GM18909 (cell line): ENCODE results near the gene NTSR2.
"Not testable (repeated sequence)": the region's sequence is repeated elsewhere in the genome, so short reads cannot be mapped to it uniquely, and the experiment has no call there.

Source experiments
- ATAC-seq: cut with Tn5 transposase; IDR thresholded peaks from one replicate; pipeline ENCODE4 v1.9.1; 2021; ENCODE audit warnings: mild to moderate bottlenecking; ENCODE audit not compliant: unreplicated experiment, poor library complexity

NTSR2 gene

GRCh38 chr2:11660396-11660795 lies 9.6 kb downstream of the NTSR2 start:
- not testable (repeated sequence) for ATAC-seq

- no peak for ATAC-seq
Observed at GRCh38 chr2:11659851-11660250, 10.1 kb downstream of the NTSR2 start.

GRCh38 chr2:11659115-11659475 lies 10.9 kb downstream of the NTSR2 start:
- ATAC-seq, result no peak

- no peak for ATAC-seq
Observed at GRCh38 chr2:11658208-11659114, 11.5 kb downstream of the NTSR2 start.

- ATAC-seq, result no peak
Observed at GRCh38 chr2:11657646-11658045, 12.3 kb downstream of the NTSR2 start.

- ATAC-seq, result no peak
Observed at GRCh38 chr2:11657195-11657594, 12.8 kb downstream of the NTSR2 start.

GRCh38 chr2:11656671-11657101 lies 13.3 kb downstream of the NTSR2 start:
- ATAC-seq, result no peak

- ATAC-seq, result no peak
Observed at GRCh38 chr2:11656252-11656651, 13.7 kb downstream of the NTSR2 start.

- ATAC-seq, result no peak
Observed at GRCh38 chr2:11655495-11655894, 14.5 kb downstream of the NTSR2 start.

- no peak for ATAC-seq
Observed at GRCh38 chr2:11652553-11652952, 17.4 kb downstream of the NTSR2 start.

- ATAC-seq, result no peak
Observed at GRCh38 chr2:11651856-11652548, 18.0 kb downstream of the NTSR2 start.

- no peak for ATAC-seq
Observed at GRCh38 chr2:11649093-11649492, 20.9 kb downstream of the NTSR2 start.

- ATAC-seq, result no peak
Observed at GRCh38 chr2:11647834-11648600, 22.0 kb downstream of the NTSR2 start.

- ATAC-seq, result no peak
Observed at GRCh38 chr2:11646530-11646929, 23.5 kb downstream of the NTSR2 start.

GRCh38 chr2:11644293-11644692 lies 25.7 kb downstream of the NTSR2 start:
- no peak for ATAC-seq

GRCh38 chr2:11642972-11643371 lies 27.0 kb downstream of the NTSR2 start:
- ATAC-seq, result no peak

GRCh38 chr2:11640132-11640531 lies 29.9 kb downstream of the NTSR2 start:
- no peak for ATAC-seq

- no peak for ATAC-seq
Observed at GRCh38 chr2:11639503-11639902, 30.5 kb downstream of the NTSR2 start.

GRCh38 chr2:11637546-11637945 lies 32.4 kb downstream of the NTSR2 start:
- no peak for ATAC-seq

GRCh38 chr2:11636593-11637295 lies 33.3 kb downstream of the NTSR2 start:
- no peak for ATAC-seq
